Gastrocnemius medialis (tissue), 4 donors: ENCODE measurements around the gene KCNIP4.

ENCODE experiments used
- CTCF ChIP-seq, 5 experiments: fragments of 450-650 bp in 3 of 5; fragments of 200-600 bp in 2 of 5; sonication (generic) in 2 of 5; IDR thresholded peaks in 4 of 5; conservative IDR thresholded peaks in 1 of 5; 1 replicate in 4 of 5; 2 replicates in 1 of 5; pipeline ENCODE4 v1.5.1; 2016 to 2019; ENCODE audit warnings: antibody characterized with exemption in 5 of 5, mild to moderate bottlenecking in 3 of 5, moderate library complexity in 3 of 5
- POLR2A ChIP-seq, 2 donors: fragments of 450-650 bp; IDR thresholded peaks; one replicate each; pipeline ENCODE4 v1.6.1; 2017; ENCODE audit warnings: antibody characterized with exemption in 2 of 2, mild to moderate bottlenecking in 2 of 2, moderate library complexity in 2 of 2

GRCh38 chr4:21827575-21827974 is 121.0 kb downstream of the KCNIP4 start:
- TF ChIP-seq CTCF (IDR thresholded peaks at IDR 0.05 in 4 of 5, conservative IDR thresholded peaks at IDR 0.05 in 1 of 5), result no peak
- TF ChIP-seq POLR2A (IDR thresholded peaks at IDR 0.05), result no peak
